GM12878 (cell line): ENCODE results near the gene DMRTC2. TPM values are rescaled to one million over a fixed set of nuclear protein-coding genes. Genes with fewer than 3 reads are reported as not detected.

ENCODE experiments used
- ATF7 ChIP-seq: fragments of 450-650 bp; IDR thresholded peaks from 2 replicates; pipeline ENCODE4 v1.6.1; 2016; ENCODE audit warnings: low read depth, mild to moderate bottlenecking
- BACH1 ChIP-seq: fragments of 450-650 bp; IDR thresholded peaks from 2 replicates; pipeline ENCODE4 v1.6.1; 2017; ENCODE audit warnings: mild to moderate bottlenecking, borderline replicate concordance
- BHLHE40 ChIP-seq, 2 experiments: fragments of 450-650 bp in 1 of 2; IDR thresholded peaks; 2 replicates each; pipeline ENCODE4 v1.6.1; 2011 to 2017; ENCODE audit warnings: low read depth in 2 of 2, borderline replicate concordance in 1 of 2, improper control_type of control experiment in 1 of 2, low read length in 1 of 2, mild to moderate bottlenecking in 1 of 2
- CBX5 ChIP-seq: sonication (generic); IDR thresholded peaks from 2 replicates; pipeline ENCODE4 v1.6.1; 2016; ENCODE audit warnings: low read depth, moderate library complexity, mild to moderate bottlenecking, inconsistent platforms
- CEBPB ChIP-seq, 2 experiments: fragments of 150-350 bp in 1 of 2; IDR thresholded peaks; 2 replicates each; pipeline ENCODE4 v1.6.1; 2012 to 2014; ENCODE audit warnings: low read depth in 2 of 2, low read length in 2 of 2, borderline replicate concordance in 1 of 2, inconsistent platforms in 1 of 2
- CEBPZ ChIP-seq: fragments of 150-350 bp; IDR thresholded peaks from 2 replicates; pipeline ENCODE4 v1.6.1; 2016; ENCODE audit warnings: low read depth, low read length
- CHD1 ChIP-seq: IDR thresholded peaks from 2 replicates; pipeline ENCODE4 v1.6.1; 2012; ENCODE audit warnings: low read depth, low read length, improper control_type of control experiment
- CHD2 ChIP-seq: IDR thresholded peaks from 2 replicates; pipeline ENCODE4 v1.6.1; 2011; ENCODE audit warnings: low read depth, low read length, improper control_type of control experiment, borderline replicate concordance
- CREM ChIP-seq: IDR thresholded peaks from 2 replicates; pipeline ENCODE4 v1.6.1; 2014; ENCODE audit warnings: antibody characterized with exemption, low read depth
- CTCF ChIP-seq, 3 experiments: IDR thresholded peaks in 2 of 3; conservative IDR thresholded peaks in 1 of 3; 2 replicates each; pipeline ENCODE4 v1.5.1; 2011; ENCODE audit warnings: low read depth in 3 of 3, low read length in 3 of 3, mild to moderate bottlenecking in 3 of 3, control low read depth in 2 of 3, moderate library complexity in 2 of 3, inconsistent platforms in 1 of 3, mixed read lengths in 1 of 3; ENCODE audit not compliant: control insufficient read depth in 2 of 3, insufficient read depth in 1 of 3; ENCODE audit errors: extremely low read depth in 1 of 3
- GABPA ChIP-seq: IDR thresholded peaks from 2 replicates; pipeline ENCODE4 v1.6.1; 2014; ENCODE audit warnings: antibody characterized with exemption, low read depth, mild to moderate bottlenecking, inconsistent platforms
- HDAC6 ChIP-seq: fragments of 200-600 bp; sonication (generic); IDR thresholded peaks from one replicate; pipeline ENCODE4 v1.8.0; 2017; ENCODE audit warnings: antibody characterized with exemption; ENCODE audit not compliant: unreplicated experiment
- IKZF2 ChIP-seq, 2 experiments: fragments of 450-650 bp; IDR thresholded peaks; 2 replicates each; pipeline ENCODE4 v1.6.1; 2017; ENCODE audit warnings: mild to moderate bottlenecking in 2 of 2, moderate library complexity in 2 of 2
- KAT2A ChIP-seq: conservative IDR thresholded peaks from 2 replicates; pipeline ENCODE4 v1.6.1; 2011; ENCODE audit warnings: low read depth, low read length; ENCODE audit not compliant: control insufficient read depth
- KLF5 ChIP-seq: fragments of 450-650 bp; IDR thresholded peaks from 2 replicates; pipeline ENCODE4 v1.6.1; 2014; ENCODE audit warnings: mild to moderate bottlenecking; ENCODE audit not compliant: partially characterized antibody
- NFXL1 ChIP-seq: fragments of 450-650 bp; IDR thresholded peaks from 2 replicates; pipeline ENCODE4 v1.6.1; 2017; ENCODE audit warnings: antibody characterized with exemption, mild to moderate bottlenecking, borderline replicate concordance
- NFYA ChIP-seq: IDR thresholded peaks from 2 replicates; pipeline ENCODE4 v1.6.1; 2011; ENCODE audit warnings: low read depth, mild to moderate bottlenecking, low read length, improper control_type of control experiment, borderline replicate concordance
- PML ChIP-seq: IDR thresholded peaks from 2 replicates; pipeline ENCODE4 v1.6.1; 2012; ENCODE audit warnings: low read length, inconsistent platforms
- RELA ChIP-seq: fragments of 450-650 bp; IDR thresholded peaks from 2 replicates; pipeline ENCODE4 v1.8.0; 2014; ENCODE audit warnings: borderline replicate concordance; ENCODE audit not compliant: partially characterized antibody
- ZBTB4 ChIP-seq: fragments of 450-650 bp; formaldehyde crosslinking; IDR thresholded peaks from 2 replicates; pipeline ENCODE4 v1.4.0; 2022; ENCODE audit warnings: mild to moderate bottlenecking, moderate library complexity
- polyA plus RNA-seq, 11 experiments: library from polyadenylated mRNA; depleted of rRNA in 4 of 11; unstranded in 6 of 11; stranded (reverse) in 5 of 11; fragments of >200 nt; fragmentation: Nextera tagmentation in 4 of 11; fragmentation: Illumina TruSeq in 1 of 11; extraction: Ambion mirVana in 4 of 11; extraction: Trizol in 1 of 11; gene quantifications; 1 replicate in 1 of 11; 2 replicates in 10 of 11; pipeline versions ENCODE4 v1.2.1 to v1.2.3, GENCODE V29; 2011 to 2016; ENCODE audit warnings: inconsistent platforms in 2 of 11, missing spikeins in 2 of 11, low read depth in 1 of 11
- total RNA-seq, 4 experiments: library from RNA; depleted of rRNA in 3 of 4; stranded (reverse); fragments of >200 nt in 3 of 4; fragmentation: Illumina TruSeq in 1 of 4; extraction: Trizol in 1 of 4; gene quantifications; 2 replicates each; pipeline versions ENCODE4 v1.2.1 to v1.2.3, GENCODE V29; 2013 to 2021

Gene DMRTC2
- total and polyA plus RNA-seq, 10 of the 15 experiments (the other 5 are each of a cell fraction or from before 2014, with no cell fraction given): not detected

GRCh38 chr19:41886761-41887710 lies 42.2 kb downstream of the DMRTC2 start (continued):
- no peak for TF ChIP-seq CEBPZ
- no peak for TF ChIP-seq CHD1
- TF ChIP-seq HDAC6: no peak
- TF ChIP-seq CEBPB (IDR thresholded peaks at IDR 0.05; ENCODE audit: borderline replicate concordance in 1 of 2, low read depth in 2 of 2, low read length in 2 of 2): no peak
- no peak for TF ChIP-seq CBX5
- no peak for TF ChIP-seq PML
- TF ChIP-seq NFYA: no peak
- peak; percentile 9 to 48; a peak in 1 of 4 replicates for TF ChIP-seq BHLHE40 (IDR thresholded peaks at IDR 0.05; ENCODE audit: borderline replicate concordance in 1 of 2, low read depth in 2 of 2, low read length in 1 of 2)
- TF ChIP-seq CREM: no peak
- no peak for TF ChIP-seq ZBTB4 (CRISPR knock-in tag)
- TF ChIP-seq KLF5: no peak
- TF ChIP-seq BACH1: no peak; the same call in 1 of the 2 replicates
- no peak for TF ChIP-seq CTCF (IDR thresholded peaks at IDR 0.05 in 2 of 3, conservative IDR thresholded peaks at IDR 0.05 in 1 of 3; ENCODE audit: control insufficient read depth in 2 of 3, extremely low read depth in 1 of 3, insufficient read depth in 1 of 3, low read depth in 3 of 3, low read length in 3 of 3)
- TF ChIP-seq KAT2A: no peak
- TF ChIP-seq RELA: no peak
- TF ChIP-seq GABPA: peak; percentile 75; the same call in 1 of the 2 replicates
- no peak for TF ChIP-seq NFXL1
- TF ChIP-seq CHD2: peak; percentile 70
- peak; percentile 67 to 73 for TF ChIP-seq IKZF2 (IDR thresholded peaks at IDR 0.05)
- TF ChIP-seq ATF7: peak; percentile 69
